CD4-positive, CD25-positive, alpha-beta regulatory T cell (primary cell): ENCODE data around the gene FKBP8. TPM values are rescaled to one million over a fixed set of nuclear protein-coding genes. Genes with fewer than 3 reads are reported as not detected.

Experiments
- ATAC-seq, 2 donors: fragments of 150-1000 bp; cut with Tn5 transposase; one replicate each; pipeline ENCODE4 v1.10.0; 2021; ENCODE audit warnings: low read depth in 2 of 2, moderate number of reproducible peaks in 2 of 2, moderate library complexity in 1 of 2
- DNase-seq, 3 donors: peaks; one replicate each; pipeline versions ENCODE4 v3.0.0 to v3.0.0-alpha.2; 2012 to 2022; ENCODE audit warnings: mixed read lengths in 1 of 3
- H3K27ac ChIP-seq: one replicate; pipeline ENCODE4 v1.7.0; 2013; ENCODE audit warnings: mild to moderate bottlenecking, low read length; ENCODE audit not compliant: insufficient read depth, poor library complexity, severe bottlenecking
- H3K27me3 ChIP-seq: one replicate; pipeline ENCODE4 v1.7.0; 2013; ENCODE audit warnings: low read length; ENCODE audit not compliant: control insufficient read depth, insufficient read depth
- H3K36me3 ChIP-seq: one replicate; pipeline ENCODE4 v1.7.0; 2013; ENCODE audit warnings: mild to moderate bottlenecking, low read length, moderate library complexity; ENCODE audit not compliant: control insufficient read depth, insufficient read depth
- H3K4me1 ChIP-seq: 2 replicates; pipeline ENCODE4 v1.7.0; 2013; ENCODE audit warnings: mild to moderate bottlenecking, low read length; ENCODE audit not compliant: insufficient read depth, control insufficient read depth, poor library complexity, severe bottlenecking
- H3K4me3 ChIP-seq: one replicate; pipeline ENCODE4 v1.7.0; 2013; ENCODE audit warnings: low read depth, mild to moderate bottlenecking, low read length, moderate library complexity
- H3K9me3 ChIP-seq, 2 experiments: 1 replicate in 1 of 2; 2 replicates in 1 of 2; pipeline ENCODE4 v1.7.0; 2013; ENCODE audit warnings: low read length in 2 of 2, mild to moderate bottlenecking in 1 of 2, moderate library complexity in 1 of 2; ENCODE audit not compliant: control insufficient read depth in 2 of 2
- H3K27ac Mint-ChIP-seq, 3 donors: one replicate each; pipeline ENCODE4 v1.8.0; 2020 to 2022; ENCODE audit warnings: mild to moderate bottlenecking in 3 of 3, mixed read lengths in 3 of 3, moderate library complexity in 2 of 3
- H3K27me3 Mint-ChIP-seq: one replicate; pipeline ENCODE4 v1.8.0; 2022; ENCODE audit warnings: mild to moderate bottlenecking, mixed read lengths
- H3K36me3 Mint-ChIP-seq: one replicate; pipeline ENCODE4 v1.8.0; 2020; ENCODE audit warnings: mixed read lengths
- H3K4me1 Mint-ChIP-seq, 4 donors: one replicate each; pipeline ENCODE4 v1.8.0; 2020 to 2022; ENCODE audit warnings: mixed read lengths in 4 of 4, mild to moderate bottlenecking in 1 of 4
- H3K4me3 Mint-ChIP-seq, 4 donors: one replicate each; pipeline ENCODE4 v1.8.0; 2020 to 2022; ENCODE audit warnings: mild to moderate bottlenecking in 4 of 4, mixed read lengths in 4 of 4, moderate library complexity in 3 of 4
- H3K9me3 Mint-ChIP-seq, 7 donors: one replicate each; pipeline ENCODE4 v1.8.0; 2020 to 2022; ENCODE audit warnings: mixed read lengths in 7 of 7, mild to moderate bottlenecking in 3 of 7, moderate library complexity in 2 of 7
- polyA plus RNA-seq, 4 donors: library from polyadenylated mRNA; unstranded; fragments of 300-500 nt; fragmentation: Illumina TruSeq; gene quantifications; one replicate each; pipeline ENCODE4 v1.2.3, GENCODE V29; 2021
- total RNA-seq: library from RNA; stranded (reverse); gene quantifications from one replicate; pipeline ENCODE4 v1.2.3, GENCODE V29; 2022

FKBP8 gene
- total and polyA plus RNA-seq, 5 donors from 2014 or later: 106 to 186 (median 117) TPM

DNA sequence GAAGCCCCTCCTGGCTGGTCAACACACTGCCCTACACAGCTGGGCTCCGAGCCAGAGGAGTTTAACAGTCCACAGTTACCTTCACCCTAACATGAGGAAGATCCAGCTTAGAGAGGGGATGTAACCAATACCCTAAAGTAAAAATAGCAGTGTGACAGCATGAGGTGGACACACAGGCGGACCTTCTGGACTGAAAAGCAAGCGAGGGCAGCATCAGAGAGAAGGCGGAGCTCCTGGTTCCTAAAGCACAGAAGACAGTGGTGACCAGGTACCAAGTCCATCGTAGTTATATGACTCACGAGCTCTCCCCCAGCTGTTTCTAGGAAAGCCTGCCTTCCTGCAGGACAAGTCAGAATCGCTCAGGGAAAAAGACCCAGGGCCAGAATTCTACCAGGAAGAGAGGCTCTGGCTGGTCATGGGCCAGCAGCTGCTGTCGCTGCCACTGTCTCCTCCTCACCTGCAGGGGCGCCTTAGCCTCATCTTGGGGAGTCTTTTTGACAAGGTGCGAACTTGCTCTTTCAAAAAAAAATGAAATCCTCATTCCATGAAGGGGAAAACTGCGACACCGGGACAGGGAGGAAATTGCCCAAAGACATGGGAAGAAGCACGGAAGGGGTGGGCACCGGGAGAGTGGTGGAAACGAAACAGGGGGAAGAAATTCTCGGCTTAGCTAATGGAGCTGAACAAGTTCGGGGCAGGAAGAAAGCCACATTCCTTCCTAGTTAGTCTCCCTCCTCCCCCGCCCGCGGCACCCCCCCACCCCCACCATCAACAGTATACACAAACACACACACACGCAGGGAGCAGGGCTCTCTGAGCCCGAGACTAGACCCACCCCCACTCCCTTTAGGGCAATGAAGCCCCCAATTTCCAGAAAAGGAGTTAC is 23.2 kb downstream of the FKBP8 start:
- Mint-ChIP-seq H3K4me3 (peak overlapping the region; percentile 89 to 98 (median 92)), H3K9me3 (no peaks in the 10 kb centered on the region), H3K4me1 (peaks cover 5 to 55% (median 20%) of the 10 kb centered on the region in 4 donors), H3K27me3 (no peaks in the 10 kb centered on the region), H3K27ac (peak overlapping the region in 2 of 3 donors; percentile 84 to 96), H3K36me3 (no peaks in the 10 kb centered on the region)
- Histone ChIP-seq H3K9me3 (no peaks in the 10 kb centered on the region), H3K36me3 (no peaks in the 10 kb centered on the region), H3K4me1 (peaks cover 23% of the 10 kb centered on the region), H3K27me3 (no peaks in the 10 kb centered on the region), H3K4me3 (peak overlapping the region; percentile 86), H3K27ac (peak overlapping the region; percentile 92)
- peak; percentile 37 to 77 (median 59) for DNase-seq
- no peak for ATAC-seq

DNA sequence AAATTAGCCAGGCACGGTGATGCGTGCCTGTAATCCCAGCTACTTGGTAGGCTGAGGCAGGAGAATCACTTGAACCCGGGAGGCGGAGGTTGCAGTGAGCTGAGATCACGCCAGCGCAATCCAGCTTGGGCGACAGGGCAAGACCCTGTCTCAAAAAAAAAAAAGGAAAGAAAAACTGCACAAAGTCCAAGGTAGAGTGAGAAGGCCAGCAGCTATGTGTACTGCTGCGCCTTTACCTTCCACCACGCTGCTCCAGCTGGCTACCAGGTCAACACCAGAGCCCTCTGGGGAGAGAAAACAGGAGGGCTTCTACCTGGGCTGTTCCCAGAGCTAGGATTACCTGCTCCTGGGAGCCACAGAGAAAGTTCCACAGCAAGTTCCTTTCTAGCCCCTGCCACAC is 24.7 kb downstream of the FKBP8 start:
- Mint-ChIP-seq H3K4me3 (peak overlapping the region in 2 of 4 donors; percentile 77 to 89), H3K27me3 (no peaks in the 10 kb centered on the region)

DNA sequence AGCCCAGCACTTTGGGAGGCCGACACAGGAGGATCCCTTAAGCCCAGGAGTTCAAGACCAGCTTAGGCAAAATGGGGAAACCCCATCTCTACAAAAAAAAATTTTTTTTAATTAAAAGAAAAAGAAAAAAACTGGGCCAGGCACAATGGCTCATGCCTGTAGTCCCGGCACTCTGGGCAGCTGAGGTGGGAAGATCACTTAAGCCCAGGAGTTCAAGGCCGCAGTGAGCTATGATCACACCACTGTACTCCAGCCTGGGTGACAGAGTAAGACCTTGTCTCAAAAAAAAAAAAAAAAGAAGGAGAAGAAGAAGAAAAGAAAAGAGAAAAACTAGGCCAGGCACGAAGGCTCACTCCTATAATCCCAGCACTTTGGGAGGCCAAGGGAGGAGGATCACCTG is 25.8 kb downstream of the FKBP8 start:
- Mint-ChIP-seq H3K27ac (no peak overlapping the region), H3K4me1 (peaks cover 5 to 69% (median 26%) of the 10 kb centered on the region in 4 donors), H3K9me3 (no peaks in the 10 kb centered on the region), H3K4me3 (peak overlapping the region in 2 of 4 donors; percentile 38 to 89), H3K36me3 (no peaks in the 10 kb centered on the region), H3K27me3 (no peaks in the 10 kb centered on the region)
- Histone ChIP-seq H3K27me3 (no peaks in the 10 kb centered on the region), H3K4me1 (peaks cover 28% of the 10 kb centered on the region), H3K9me3 (no peaks in the 10 kb centered on the region), H3K36me3 (no peaks in the 10 kb centered on the region), H3K27ac (no peak overlapping the region), H3K4me3 (no peak overlapping the region)
- no peak for ATAC-seq
- no peak for DNase-seq

More for the DNA sequence above, 24.7 kb downstream of the FKBP8 start:
- H3K27me3 ChIP-seq: no peaks in the 10 kb centered on the region
- ATAC-seq: no peak
- H3K9me3 ChIP-seq: no peaks in the 10 kb centered on the region
- no peaks in the 10 kb centered on the region for H3K36me3 Mint-ChIP-seq
- H3K27ac ChIP-seq: no peak overlapping the region
- H3K4me1 Mint-ChIP-seq: peaks cover 5 to 65% (median 23%) of the 10 kb centered on the region in 4 donors
- DNase-seq: no peak
- H3K4me3 ChIP-seq: no peak overlapping the region
- peaks cover 28% of the 10 kb centered on the region for H3K4me1 ChIP-seq
- no peaks in the 10 kb centered on the region for H3K36me3 ChIP-seq
- H3K9me3 Mint-ChIP-seq: no peaks in the 10 kb centered on the region
- H3K27ac Mint-ChIP-seq: no peak overlapping the region

DNA sequence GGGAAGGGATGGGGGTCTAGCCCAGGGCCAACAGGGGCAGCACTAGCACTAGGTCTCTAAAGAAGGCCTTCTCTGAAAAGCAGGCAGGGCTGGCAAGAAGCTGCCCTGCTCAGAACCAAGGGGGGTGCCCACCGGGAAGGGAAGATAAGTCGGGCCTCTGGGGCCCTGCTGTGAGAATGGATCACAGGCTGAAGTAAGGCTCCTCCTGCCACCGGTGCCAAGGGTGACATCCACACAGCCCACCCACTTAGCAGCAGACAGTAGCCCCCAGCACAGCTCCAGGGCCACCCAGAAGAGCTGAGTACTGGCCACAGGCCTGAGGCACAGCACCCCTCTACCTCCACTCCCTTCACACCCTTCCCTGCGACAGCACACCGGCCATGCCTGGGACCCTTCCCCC is 27.4 kb downstream of the FKBP8 start:
- Mint-ChIP-seq H3K4me1 (peaks cover 5 to 68% (median 21%) of the 10 kb centered on the region in 4 donors), H3K36me3 (no peaks in the 10 kb centered on the region), H3K27ac (peak overlapping the region in 1 of 3 donors; percentile 51), H3K9me3 (no peaks in the 10 kb centered on the region), H3K27me3 (no peaks in the 10 kb centered on the region), H3K4me3 (peak overlapping the region in 1 of 4 donors; percentile 68)
- no peaks in the 10 kb centered on the region for H3K27me3 ChIP-seq
- peaks cover 22% of the 10 kb centered on the region for H3K4me1 ChIP-seq
- H3K4me3 ChIP-seq: no peak overlapping the region
- no peaks in the 10 kb centered on the region for H3K36me3 ChIP-seq
- DNase-seq (no peak), ATAC-seq (no peak)
- no peaks in the 10 kb centered on the region for H3K9me3 ChIP-seq
- H3K27ac ChIP-seq: no peak overlapping the region

DNA sequence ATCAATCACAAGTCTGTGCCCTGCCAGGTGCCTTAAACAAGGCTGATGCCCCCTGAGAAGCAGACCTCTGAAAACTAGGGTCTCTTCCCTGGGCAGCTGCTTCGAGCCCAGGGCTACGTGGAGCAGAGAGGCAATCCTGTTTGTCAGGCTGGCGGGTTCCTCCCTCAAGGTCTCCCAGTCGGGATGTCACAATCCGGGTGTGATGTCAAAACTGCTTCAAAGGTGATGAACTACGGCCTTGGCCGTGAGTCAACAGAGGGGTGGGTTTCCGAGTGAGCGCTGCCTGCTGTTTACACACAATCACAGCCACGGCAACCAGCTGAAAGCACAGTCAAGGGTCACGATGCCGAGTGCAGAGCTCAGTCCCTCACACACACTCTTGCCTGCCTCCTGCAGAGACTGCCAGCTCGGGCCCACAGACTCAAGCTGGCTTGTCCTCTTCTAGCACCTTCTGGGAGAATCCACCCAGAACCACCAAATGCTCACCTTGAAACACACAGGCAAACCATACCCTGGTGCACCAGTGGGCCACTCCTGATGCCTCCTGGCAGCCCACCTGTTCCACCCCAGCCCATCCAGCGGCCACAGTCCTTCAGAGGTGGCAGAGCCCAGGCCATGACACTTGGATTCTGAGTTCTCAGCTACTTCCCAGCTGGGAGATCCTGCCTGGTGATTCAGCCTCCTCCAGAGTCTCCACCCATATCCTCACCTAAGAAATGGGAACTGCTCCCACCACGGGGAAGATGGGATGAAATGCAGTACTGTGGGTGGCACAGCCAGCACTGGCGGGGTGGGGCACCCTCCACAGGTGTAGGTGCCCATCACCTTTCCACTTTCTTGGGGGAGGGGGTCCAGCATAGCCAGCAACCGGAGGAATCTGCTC is 28.3 kb downstream of the FKBP8 start:
- H3K9me3 Mint-ChIP-seq: no peaks in the 10 kb centered on the region
- no peaks in the 10 kb centered on the region for H3K36me3 Mint-ChIP-seq
- peak overlapping the region in 2 of 4 donors; percentile 25 to 31 for H3K4me3 Mint-ChIP-seq
- H3K27me3 ChIP-seq: no peaks in the 10 kb centered on the region
- H3K9me3 ChIP-seq: no peaks in the 10 kb centered on the region
- H3K36me3 ChIP-seq: no peaks in the 10 kb centered on the region
- no peaks in the 10 kb centered on the region for H3K27me3 Mint-ChIP-seq
- peaks cover under 1 to 66% (median 18%) of the 10 kb centered on the region in 4 donors for H3K4me1 Mint-ChIP-seq
- H3K4me3 ChIP-seq: no peak overlapping the region
- H3K27ac ChIP-seq: no peak overlapping the region
- ATAC-seq (no peak), DNase-seq (no peak)
- H3K4me1 ChIP-seq: peaks cover 16% of the 10 kb centered on the region
- peak overlapping the region in 2 of 3 donors; percentile 11 to 60 for H3K27ac Mint-ChIP-seq

DNA sequence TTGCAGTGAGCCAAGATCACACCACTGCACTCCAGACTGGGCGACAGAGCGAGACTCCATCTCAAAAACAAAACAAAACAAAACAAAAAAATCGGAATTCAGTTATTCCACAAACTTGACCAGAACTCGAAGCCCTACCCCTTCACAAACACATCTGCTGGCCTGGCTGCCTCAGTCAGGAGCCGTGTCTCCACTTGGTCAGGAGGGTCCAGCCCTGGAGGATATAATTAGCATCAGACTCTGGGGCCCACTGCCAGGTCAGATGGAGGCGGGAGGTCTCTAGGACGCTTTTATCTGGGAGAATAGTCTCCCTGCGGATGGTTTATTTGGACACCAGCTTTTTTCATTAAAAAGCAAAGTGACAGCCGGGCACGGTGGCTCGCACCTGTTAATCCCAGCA is 29.5 kb downstream of the FKBP8 start:
- Histone ChIP-seq H3K27me3 (no peaks in the 10 kb centered on the region), H3K9me3 (no peaks in the 10 kb centered on the region), H3K4me3 (no peak overlapping the region), H3K4me1 (peaks cover 18% of the 10 kb centered on the region), H3K36me3 (no peaks in the 10 kb centered on the region), H3K27ac (no peak overlapping the region)
- H3K27me3 Mint-ChIP-seq: no peaks in the 10 kb centered on the region
- ATAC-seq (no peak), DNase-seq (no peak)
- H3K36me3 Mint-ChIP-seq: no peaks in the 10 kb centered on the region
- no peak overlapping the region for H3K27ac Mint-ChIP-seq
- H3K9me3 Mint-ChIP-seq: no peaks in the 10 kb centered on the region
- H3K4me1 Mint-ChIP-seq: peaks cover 0 to 67% (median 17%) of the 10 kb centered on the region in 4 donors
- H3K4me3 Mint-ChIP-seq: peak overlapping the region in 1 of 4 donors; percentile 13

DNA sequence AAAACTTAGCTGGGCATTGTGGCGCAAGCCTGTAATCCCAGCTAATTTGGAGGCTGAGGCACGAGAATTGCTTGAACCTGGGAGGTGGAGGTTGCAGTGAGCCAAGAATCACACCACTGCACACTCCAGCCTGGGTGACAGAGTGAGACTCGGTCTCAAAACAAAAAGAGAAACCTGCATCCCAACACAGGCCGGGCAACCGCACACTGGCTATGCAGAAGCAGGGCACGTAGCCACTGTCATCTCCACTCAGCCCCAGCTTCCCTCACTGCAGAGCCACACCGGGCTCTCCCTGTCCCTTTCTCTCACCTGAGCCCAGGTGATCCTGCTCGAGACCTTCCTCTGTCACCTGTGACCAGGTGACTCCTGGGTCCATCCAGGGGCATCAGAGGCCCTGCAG is 33.2 kb downstream of the FKBP8 start:
- no peak for DNase-seq
- Histone ChIP-seq H3K27ac (no peak overlapping the region), H3K27me3 (no peaks in the 10 kb centered on the region), H3K4me3 (no peak overlapping the region), H3K9me3 (no peaks in the 10 kb centered on the region), H3K4me1 (peaks cover 42% of the 10 kb centered on the region), H3K36me3 (no peaks in the 10 kb centered on the region)
- Mint-ChIP-seq H3K27me3 (no peaks in the 10 kb centered on the region), H3K27ac (peak overlapping the region in 2 of 3 donors; percentile 20 to 77), H3K4me3 (no peak overlapping the region), H3K36me3 (no peaks in the 10 kb centered on the region), H3K9me3 (peaks cover 0 to 2% (median 0%) of the 10 kb centered on the region in 7 donors), H3K4me1 (peaks cover 8 to 71% (median 29%) of the 10 kb centered on the region in 4 donors)
- ATAC-seq: no peak
